IMR-90 (cell line): ENCODE measurements around the gene GRM8. TPM values are rescaled to one million over a fixed set of nuclear protein-coding genes. Genes with fewer than 3 reads are reported as not detected.

Experiments used
- ATAC-seq: fragments of 200-7000 bp; cut with Tn5 transposase; 2 replicates; pipeline ENCODE4 v1.9.1; 2020; ENCODE audit warnings: low read depth, mild to moderate bottlenecking, moderate library complexity
- BruUV-seq: library from RNA; stranded (reverse); fragments of 400-500 nt; replicated peaks from 2 replicates; lab custom pipeline; 2021; lab: Mats Ljungman, UMichigan
- CTCF ChIA-PET: fragments of 300-600 bp; formaldehyde crosslinking; extraction: SDS; loops from one replicate; lab custom pipeline; 2021; ENCODE audit warnings: antibody characterized with exemption; lab: Yijun Ruan, JAX
- POLR2A ChIA-PET: fragments of 300-600 bp; sonication (Branson Sonifier 250); formaldehyde crosslinking; loops from one replicate; lab custom pipeline; 2022; ENCODE audit warnings: antibody characterized with exemption; ENCODE audit not compliant: unreplicated experiment; lab: Charles Lee
- DNase-seq: peaks from one replicate; pipeline ENCODE4 v3.0.0; 2013
- H2AFZ ChIP-seq: replicated peaks from 2 replicates; pipeline ENCODE3; 2013; ENCODE audit warnings: low read length, mild to moderate bottlenecking; ENCODE audit not compliant: poor library complexity
- H2AK5ac ChIP-seq: 2 replicates; pipeline ENCODE4 v1.6.1; 2013; ENCODE audit warnings: low read depth, low read length, inconsistent platforms
- H2AK9ac ChIP-seq: replicated peaks from 2 replicates; pipeline ENCODE3; 2013; ENCODE audit warnings: mild to moderate bottlenecking, low read depth, low read length, moderate library complexity; ENCODE audit not compliant: poor library complexity
- H2BK120ac ChIP-seq: 2 replicates; pipeline ENCODE4 v1.6.1; 2013; ENCODE audit warnings: low read depth, low read length, inconsistent platforms
- H2BK15ac ChIP-seq: 3 replicates; pipeline ENCODE4 v1.6.1; 2013; ENCODE audit warnings: low read depth, low read length, inconsistent platforms
- H2BK20ac ChIP-seq: 2 replicates; pipeline ENCODE4 v1.6.1; 2013; ENCODE audit warnings: low read depth, mild to moderate bottlenecking, inconsistent platforms, low read length, moderate library complexity
- H2BK5ac ChIP-seq: 2 replicates; pipeline ENCODE4 v1.6.1; 2013; ENCODE audit warnings: mild to moderate bottlenecking, low read depth, low read length, inconsistent platforms; ENCODE audit not compliant: poor library complexity, severe bottlenecking
- H3K14ac ChIP-seq: replicated peaks from 2 replicates; pipeline ENCODE4 v1.6.1; 2013; ENCODE audit warnings: low read depth, low read length, inconsistent platforms
- H3K18ac ChIP-seq: 2 replicates; pipeline ENCODE4 v1.6.1; 2013; ENCODE audit warnings: low read depth, low read length, control low read depth
- H3K23ac ChIP-seq: 2 replicates; pipeline ENCODE4 v1.6.1; 2013; ENCODE audit warnings: low read depth, low read length, inconsistent platforms
- H3K27ac ChIP-seq: 2 replicates; pipeline ENCODE4 v1.5.1; 2013; ENCODE audit warnings: mild to moderate bottlenecking, control low read depth, low read length; ENCODE audit not compliant: insufficient read depth
- H3K27me3 ChIP-seq: 2 replicates; pipeline ENCODE4 v1.6.1; 2013; ENCODE audit warnings: low read length; ENCODE audit not compliant: control insufficient read depth, insufficient read depth
- H3K36me3 ChIP-seq: 2 replicates; pipeline ENCODE4 v1.6.1; 2013; ENCODE audit warnings: low read length, mixed read lengths; ENCODE audit not compliant: control insufficient read depth, insufficient read depth
- H3K4ac ChIP-seq: 2 replicates; pipeline ENCODE4 v1.6.1; 2013; ENCODE audit warnings: low read depth, low read length, inconsistent platforms
- H3K4me1 ChIP-seq: 2 replicates; pipeline ENCODE4 v1.6.1; 2013; ENCODE audit warnings: low read length, mixed read lengths; ENCODE audit not compliant: control insufficient read depth, insufficient read depth
- H3K4me2 ChIP-seq: 2 replicates; pipeline ENCODE4 v1.6.1; 2013; ENCODE audit warnings: low read depth, mild to moderate bottlenecking, control low read depth, low read length, moderate library complexity
- H3K4me3 ChIP-seq: 2 replicates; pipeline ENCODE4 v1.5.1; 2013; ENCODE audit warnings: low read depth, mild to moderate bottlenecking, control low read depth, low read length, moderate library complexity; ENCODE audit not compliant: insufficient read depth
- H3K56ac ChIP-seq: 2 replicates; pipeline ENCODE4 v1.6.1; 2013; ENCODE audit warnings: low read length, inconsistent platforms; ENCODE audit not compliant: insufficient read depth; ENCODE audit errors: extremely low read depth
- H3K79me1 ChIP-seq, 2 experiments: 2 replicates each; pipeline ENCODE4 v1.6.1; 2013; ENCODE audit warnings: low read length in 2 of 2, inconsistent platforms in 1 of 2, low read depth in 1 of 2
- H3K9ac ChIP-seq: 2 replicates; pipeline ENCODE4 v1.6.1; 2013; ENCODE audit warnings: low read depth, low read length, control low read depth
- H3K9me1 ChIP-seq: 2 replicates; pipeline ENCODE4 v1.6.1; 2013; ENCODE audit warnings: low read length, inconsistent platforms; ENCODE audit not compliant: insufficient read depth
- H3K9me3 ChIP-seq: 2 replicates; pipeline ENCODE4 v1.6.1; 2013; ENCODE audit warnings: low read length; ENCODE audit not compliant: control insufficient read depth, insufficient read depth
- H4K20me1 ChIP-seq: 2 replicates; pipeline ENCODE4 v1.6.1; 2013; ENCODE audit warnings: low read length, inconsistent platforms; ENCODE audit not compliant: insufficient read depth
- H4K5ac ChIP-seq: 2 replicates; pipeline ENCODE4 v1.6.1; 2013; ENCODE audit warnings: mild to moderate bottlenecking, low read depth, low read length, control low read depth
- H4K8ac ChIP-seq, 2 experiments: 2 replicates each; pipeline ENCODE4 v1.6.1; 2013; ENCODE audit warnings: low read depth in 2 of 2, low read length in 2 of 2, control low read depth in 1 of 2, inconsistent platforms in 1 of 2
- H4K91ac ChIP-seq: 2 replicates; pipeline ENCODE4 v1.6.1; 2013; ENCODE audit warnings: low read depth, low read length, inconsistent platforms; ENCODE audit not compliant: insufficient read depth
- FOS ChIP-seq: fragments of 150-350 bp; IDR thresholded peaks from 2 replicates; pipeline ENCODE4 v1.6.1; 2016; ENCODE audit warnings: low read depth, low read length
- MAZ ChIP-seq: IDR thresholded peaks from 2 replicates; pipeline ENCODE4 v1.6.1; 2012; ENCODE audit warnings: low read depth, mild to moderate bottlenecking, low read length, improper control_type of control experiment, moderate library complexity, borderline replicate concordance
- MXI1 ChIP-seq: IDR thresholded peaks from 2 replicates; pipeline ENCODE4 v1.6.1; 2012; ENCODE audit warnings: low read depth, mild to moderate bottlenecking, low read length, moderate library complexity, borderline replicate concordance
- POLR2A ChIP-seq: IDR thresholded peaks from 2 replicates; pipeline ENCODE4 v1.6.1; 2012; ENCODE audit warnings: mild to moderate bottlenecking, low read depth, low read length
- RAD21 ChIP-seq: IDR thresholded peaks from 2 replicates; pipeline ENCODE4 v1.6.1; 2012; ENCODE audit warnings: low read length, improper control_type of control experiment
- RCOR1 ChIP-seq: IDR thresholded peaks from 2 replicates; pipeline ENCODE4 v1.6.1; 2012; ENCODE audit warnings: mild to moderate bottlenecking, low read length, improper control_type of control experiment; ENCODE audit not compliant: insufficient replicate concordance
- RFX5 ChIP-seq: IDR thresholded peaks from 2 replicates; pipeline ENCODE4 v1.8.0; 2012; ENCODE audit warnings: low read depth, mild to moderate bottlenecking, low read length, moderate library complexity
- WGBS, 2 experiments: methylation state at CpG; one replicate each; pipeline versions ENCODE4 v1.1.5 to v1.1.7; 2013; ENCODE audit warnings: missing lambda C conversion rate in 2 of 2; ENCODE audit not compliant: insufficient read length in 1 of 2; ENCODE audit errors: extremely low coverage in 2 of 2; 5-methylcytosine and 5-hydroxymethylcytosine counted together
- dilution Hi-C: fragments of 300-500 bp; cut with HindIII; formaldehyde crosslinking; loops from one replicate; pipeline ENCODE4 v1.14.3; 2018; ENCODE audit warnings: low sequenced_read_pairs; ENCODE audit not compliant: unreplicated experiment
- in situ Hi-C: fragments of 300-500 bp; cut with MboI; formaldehyde crosslinking; loops from 3 replicates; pipeline ENCODE4 v1.14.3; 2019; ENCODE audit warnings: low sequenced_read_pairs, inconsistent platforms, mixed read lengths
- intact Hi-C: fragments of 100-400 bp; cut with micrococcal nuclease; formaldehyde crosslinking; loops from 2 replicates; pipeline ENCODE4 v1.10.0; 2022
- polyA plus RNA-seq, 3 experiments: library from polyadenylated mRNA; depleted of rRNA; stranded (reverse); fragments of >200 nt; gene quantifications; 2 replicates each; pipeline ENCODE4 v1.2.3, GENCODE V29; 2012; ENCODE audit warnings: low replicate concordance in 1 of 3
- total RNA-seq: library from RNA; depleted of rRNA; stranded (reverse); fragments of >200 nt; gene quantifications from 2 replicates; pipeline ENCODE4 v1.2.3, GENCODE V29; 2012
- TF ChIP-seq, protein P1 (sequence below): fragments of 150-350 bp; IDR thresholded peaks from 2 replicates; pipeline ENCODE4 v1.6.1; 2016; ENCODE audit warnings: low read depth, mild to moderate bottlenecking, low read length, moderate library complexity, borderline replicate concordance

The GRM8 gene
- total and polyA plus RNA-seq, 2 of the 4 experiments (the other 2 are of a cell fraction): not detected

DNA sequence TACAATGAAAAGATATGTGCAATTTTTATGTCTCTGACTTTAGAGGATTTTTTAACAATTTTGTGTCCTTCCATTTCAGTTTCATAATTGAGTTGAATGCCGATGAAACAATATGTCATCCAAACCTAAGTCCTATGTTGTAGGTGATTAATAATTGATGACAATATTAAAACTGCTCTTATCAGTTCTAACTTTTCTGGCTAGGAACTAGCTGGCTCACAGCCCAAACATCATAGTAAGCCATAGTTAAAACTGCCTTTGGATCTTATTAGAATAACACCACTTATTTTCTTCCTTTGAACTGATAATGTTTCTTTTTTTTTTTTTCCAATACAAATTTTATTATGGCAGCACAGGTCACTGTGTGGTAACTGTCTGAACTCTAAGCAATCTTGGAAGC, 230.9 kb downstream of the GRM8 start:
- no peak overlapping the region for H3K9ac ChIP-seq
- WGBS, 2 experiments: no CpG with 5 or more reads among the region's 1 CpG
- CTCF ChIA-PET: no interaction called here

More for the DNA sequence above, 230.9 kb downstream of the GRM8 start:
- ATAC-seq (no peak), DNase-seq (no peak)
- in situ Hi-C loops: no loop called here
- dilution Hi-C loops: no loop called here
- no peak overlapping the region for H3K18ac ChIP-seq
- BruUV-seq: no TSS peak
- no peak overlapping the region for H2AFZ ChIP-seq
- no peak overlapping the region for H3K27ac ChIP-seq
- intact Hi-C loops: no loop called here
- H3K36me3 ChIP-seq: no peaks in the 10 kb centered on the region
- H2BK15ac ChIP-seq: no peak overlapping the region
- H2BK20ac ChIP-seq: no peak overlapping the region
- H4K91ac ChIP-seq: no peak overlapping the region
- H4K8ac ChIP-seq: no peak overlapping the region
- H3K79me1 ChIP-seq: no peaks in the 10 kb centered on the region
- H2AK5ac ChIP-seq: no peak overlapping the region
- H4K20me1 ChIP-seq: no peaks in the 10 kb centered on the region
- no peaks in the 10 kb centered on the region for H3K4me1 ChIP-seq
- no peak overlapping the region for H3K14ac ChIP-seq
- no peak overlapping the region for H3K4me3 ChIP-seq
- no peak overlapping the region for H3K4ac ChIP-seq
- H2BK120ac ChIP-seq: no peak overlapping the region
- H3K9me1 ChIP-seq: no peaks in the 10 kb centered on the region
- no peak overlapping the region for H3K56ac ChIP-seq
- peaks cover 5% of the 10 kb centered on the region; the same call in 1 of the 2 replicates for H3K9me3 ChIP-seq
- no peak overlapping the region for H4K5ac ChIP-seq
- H3K23ac ChIP-seq: no peak overlapping the region
- no peak overlapping the region for H2BK5ac ChIP-seq
- TF ChIP-seq, protein P1, sequence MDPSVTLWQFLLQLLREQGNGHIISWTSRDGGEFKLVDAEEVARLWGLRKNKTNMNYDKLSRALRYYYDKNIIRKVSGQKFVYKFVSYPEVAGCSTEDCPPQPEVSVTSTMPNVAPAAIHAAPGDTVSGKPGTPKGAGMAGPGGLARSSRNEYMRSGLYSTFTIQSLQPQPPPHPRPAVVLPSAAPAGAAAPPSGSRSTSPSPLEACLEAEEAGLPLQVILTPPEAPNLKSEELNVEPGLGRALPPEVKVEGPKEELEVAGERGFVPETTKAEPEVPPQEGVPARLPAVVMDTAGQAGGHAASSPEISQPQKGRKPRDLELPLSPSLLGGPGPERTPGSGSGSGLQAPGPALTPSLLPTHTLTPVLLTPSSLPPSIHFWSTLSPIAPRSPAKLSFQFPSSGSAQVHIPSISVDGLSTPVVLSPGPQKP: no peak
- no peak for TF ChIP-seq POLR2A
- TF ChIP-seq MXI1: no peak
- no peak for TF ChIP-seq RCOR1
- TF ChIP-seq MAZ: no peak
- no peak for TF ChIP-seq RFX5
- no peak for TF ChIP-seq FOS
- no peak for TF ChIP-seq RAD21
- no peak overlapping the region for H3K4me2 ChIP-seq
- POLR2A ChIA-PET: no interaction called here
- H3K27me3 ChIP-seq: no peaks in the 10 kb centered on the region
- no peak overlapping the region for H2AK9ac ChIP-seq
